UCSD-AML1 (cell line): ENCODE results near the gene GRIN3A.
"Not testable (repeated sequence)": the region's sequence is repeated elsewhere in the genome, so short reads cannot be mapped to it uniquely, and the experiment has no call there.

ENCODE experiments used
- DNase-seq: peaks from one replicate; lab custom pipeline; 2025; ENCODE audit not compliant: unreplicated experiment; lab: John Stamatoyannopoulos, UW

The GRIN3A gene

GRCh38 chr9:101585740-101586139 lies 152.7 kb downstream of the GRIN3A start:
- DNase-seq: no peak

DNA sequence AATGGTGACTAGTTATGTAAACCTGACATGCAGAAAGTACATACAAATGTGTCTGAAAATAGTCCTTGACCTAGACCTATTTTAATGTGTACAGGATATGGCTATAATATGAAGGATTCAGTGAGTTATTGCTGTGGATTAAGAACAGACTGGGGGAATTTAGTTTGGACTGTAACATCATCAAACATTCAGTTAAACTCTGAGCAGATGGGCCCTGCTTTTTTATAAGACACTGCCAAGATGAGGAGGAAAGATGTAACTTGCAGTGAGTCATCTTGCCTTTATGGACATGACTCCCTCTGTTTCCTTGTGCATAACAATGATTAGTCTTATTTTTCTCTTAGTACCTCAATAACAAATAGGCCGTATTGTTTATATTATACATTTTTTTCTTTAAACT lies 155.9 kb downstream of the GRIN3A start:
- no peak for DNase-seq

DNA sequence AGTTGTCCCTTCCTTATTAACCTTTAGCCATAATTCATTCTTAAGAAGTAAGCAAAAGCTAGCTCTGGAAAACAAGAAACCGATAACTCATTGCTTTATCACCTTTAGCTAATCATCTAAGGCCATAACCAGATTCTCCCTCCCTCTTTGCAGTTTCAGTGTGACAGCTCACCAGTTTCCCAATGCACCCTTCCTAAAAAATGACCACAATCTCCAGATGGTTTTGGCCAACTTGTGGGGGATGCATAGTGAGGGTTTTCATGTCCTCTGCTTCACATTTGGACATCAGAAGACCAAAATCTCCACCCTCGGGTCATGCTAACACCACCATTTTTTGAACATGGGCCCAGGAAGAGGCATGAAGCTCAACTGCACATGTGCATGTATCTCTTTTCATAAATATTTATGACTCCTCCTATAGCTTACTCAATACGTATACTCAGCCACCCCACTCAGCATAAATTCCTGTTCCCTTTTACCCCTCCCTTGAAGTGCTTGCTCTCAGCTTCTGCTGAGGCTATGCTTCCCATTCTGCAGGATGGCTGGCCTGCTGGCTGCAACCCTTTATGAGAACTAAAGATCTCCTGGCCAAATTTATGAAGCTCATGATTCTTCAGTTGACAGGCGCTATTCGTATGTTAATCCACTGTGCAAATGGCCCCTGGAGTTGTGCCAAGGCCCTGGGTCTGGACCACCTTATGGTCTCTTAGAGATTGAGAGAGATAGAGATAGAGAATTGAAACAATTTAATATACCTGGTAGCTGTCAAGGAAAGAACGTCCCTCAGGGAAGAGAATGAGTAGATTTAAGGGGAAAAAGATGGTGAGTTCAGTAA lies 158.5 kb downstream of the GRIN3A start:
- DNase-seq: no peak

GRCh38 chr9:101578378-101578777 lies 160.1 kb downstream of the GRIN3A start:
- no peak for DNase-seq

GRCh38 chr9:101574731-101575333 lies 163.6 kb downstream of the GRIN3A start:
- DNase-seq: no peak

DNA sequence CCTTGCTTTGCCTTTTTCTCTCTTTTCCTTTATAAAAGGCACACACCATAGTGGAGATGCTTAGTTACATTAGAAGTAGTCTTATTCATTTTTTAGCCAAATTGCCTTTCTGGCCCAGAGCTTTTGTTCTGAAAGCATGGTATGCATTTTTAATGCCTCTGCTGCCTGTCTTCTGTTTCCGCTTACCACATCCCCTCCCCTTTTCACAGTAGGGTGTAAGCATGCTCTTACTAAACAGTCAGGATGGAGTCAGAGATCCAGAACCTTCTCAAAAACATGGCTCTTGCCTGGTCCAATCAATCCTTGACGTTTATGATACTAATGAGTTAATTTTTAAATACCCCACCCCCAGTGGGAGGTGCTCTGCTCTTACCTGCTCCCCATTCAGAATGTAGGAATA lies 166.1 kb downstream of the GRIN3A start:
- no peak for DNase-seq

GRCh38 chr9:101571114-101571513 lies 167.3 kb downstream of the GRIN3A start:
- DNase-seq: no peak

DNA sequence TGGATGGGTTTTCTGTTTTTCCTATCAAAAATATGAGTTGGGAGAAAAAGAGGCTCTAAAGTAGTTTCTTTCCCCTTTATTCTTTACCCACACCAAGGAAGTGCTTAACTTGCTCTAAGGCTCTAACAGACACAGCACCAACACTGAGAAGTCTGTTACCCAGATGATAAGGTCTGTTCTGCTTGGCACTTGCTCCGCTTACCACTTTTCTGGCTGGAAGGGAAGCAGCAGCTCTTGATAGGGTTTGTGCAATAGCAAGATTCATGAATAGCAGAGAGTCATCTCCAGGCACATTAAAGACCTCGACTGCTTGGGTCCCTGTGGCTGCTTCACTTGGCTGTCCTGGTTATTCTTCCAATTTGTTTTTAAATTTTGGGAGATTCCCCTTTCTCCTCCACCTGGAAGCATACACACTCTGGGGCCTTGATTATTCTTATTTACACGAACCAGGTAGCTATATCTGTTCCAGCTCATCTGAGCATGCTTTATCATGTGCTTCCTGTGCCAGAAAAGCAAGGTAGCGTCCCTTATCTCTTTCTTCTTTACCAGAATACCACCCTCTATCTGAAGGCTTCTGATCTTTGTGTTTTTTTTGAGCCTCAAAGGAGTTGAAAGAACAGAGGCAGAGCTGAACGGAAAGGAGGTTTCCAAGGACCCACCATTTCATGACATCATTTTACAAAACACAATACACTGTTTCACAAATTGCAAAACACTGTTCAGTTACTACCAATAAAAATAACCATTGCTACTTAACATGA lies 168.5 kb downstream of the GRIN3A start:
- peak; percentile 8 for DNase-seq

- DNase-seq: no peak
These were observed 170.6 kb downstream of the GRIN3A start for GRCh38 chr9:101567725-101568350.

DNA sequence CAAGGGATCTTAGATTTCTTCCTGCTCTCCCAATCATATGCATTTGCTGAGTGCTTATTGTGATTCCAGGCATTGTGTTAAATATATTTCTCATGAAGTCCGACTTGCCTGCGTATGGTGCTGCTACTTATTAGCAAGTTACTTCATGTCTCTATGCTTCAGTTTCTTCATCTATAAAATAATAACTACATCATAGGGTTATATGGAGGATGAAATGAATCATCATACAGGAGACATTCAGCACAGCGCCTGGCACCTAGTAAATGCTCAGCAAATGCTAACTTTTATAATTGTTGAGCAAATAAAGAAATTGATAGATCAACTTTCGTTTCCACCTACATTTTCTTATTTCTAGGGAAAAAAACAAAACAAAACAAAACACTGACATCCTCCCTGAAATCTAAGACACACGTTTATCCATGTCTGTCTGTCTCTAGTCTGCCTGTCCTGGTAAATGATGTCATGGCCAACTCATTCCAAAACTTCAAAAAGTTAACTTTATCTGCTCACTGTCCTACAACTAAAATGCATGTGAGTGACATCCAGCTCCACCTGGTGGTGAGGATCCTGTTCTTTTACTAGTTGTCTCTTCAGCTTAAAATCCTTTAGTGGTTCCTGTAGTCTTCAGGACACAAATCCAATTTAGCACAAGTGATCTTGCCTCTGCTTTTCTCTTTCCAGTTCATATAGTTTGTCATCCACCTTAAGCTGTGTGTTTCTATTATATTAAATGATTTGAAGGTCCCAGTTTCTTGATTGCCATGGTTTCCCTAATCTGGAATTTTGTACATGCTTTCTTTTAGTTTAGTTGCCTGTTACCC lies 171.3 kb downstream of the GRIN3A start:
- DNase-seq: no peak

GRCh38 chr9:101564252-101564651 lies 174.2 kb downstream of the GRIN3A start:
- DNase-seq: no peak

DNA sequence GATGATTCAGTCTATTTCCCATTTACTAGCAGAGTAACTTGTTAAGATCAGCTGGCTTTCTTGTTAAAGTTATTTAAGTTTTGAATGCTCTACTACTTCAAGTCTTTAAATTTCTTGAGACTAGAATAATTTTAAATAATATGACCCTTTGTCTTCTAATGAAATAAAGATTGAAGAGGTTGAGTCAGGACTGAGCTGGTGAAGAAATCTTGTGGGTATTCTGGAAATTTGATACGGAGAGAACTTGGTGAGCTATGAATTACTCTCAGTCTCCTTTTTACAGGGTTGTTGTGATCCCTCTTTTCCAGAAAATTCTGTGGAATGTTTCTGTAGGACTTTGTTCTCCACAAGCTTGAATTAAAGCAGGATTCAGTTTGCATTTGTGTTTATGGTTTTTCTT lies 175.5 kb downstream of the GRIN3A start:
- no peak for DNase-seq

DNA sequence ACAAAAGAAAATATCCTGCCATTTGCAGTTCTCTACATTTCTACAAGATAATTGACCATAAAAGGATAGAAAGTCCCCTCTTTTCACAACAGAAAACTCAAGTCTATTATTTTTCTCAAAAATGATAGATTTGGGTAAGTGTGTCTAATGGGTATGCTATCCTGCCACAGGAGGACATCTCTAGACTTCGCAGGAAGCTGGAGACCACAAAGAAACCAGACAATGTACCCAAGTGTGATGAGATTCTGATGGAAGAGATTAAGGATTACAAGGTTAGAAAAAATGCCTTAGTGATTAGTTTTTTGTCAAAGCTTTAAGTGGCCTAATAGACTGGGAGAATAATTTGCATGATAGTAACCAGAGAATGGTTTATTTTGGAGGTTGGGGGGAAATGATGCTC lies 176.7 kb downstream of the GRIN3A start:
- DNase-seq: no peak

GRCh38 chr9:101549472-101550098 lies 188.9 kb downstream of the GRIN3A start:
- not testable (repeated sequence) for DNase-seq

- no peak for DNase-seq
These were observed 195.2 kb downstream of the GRIN3A start for GRCh38 chr9:101543098-101543735.

GRCh38 chr9:101540069-101540468 lies 198.4 kb downstream of the GRIN3A start:
- DNase-seq: no peak

GRCh38 chr9:101536938-101537337 lies 201.5 kb downstream of the GRIN3A start:
- peak; percentile 11 for DNase-seq

DNA sequence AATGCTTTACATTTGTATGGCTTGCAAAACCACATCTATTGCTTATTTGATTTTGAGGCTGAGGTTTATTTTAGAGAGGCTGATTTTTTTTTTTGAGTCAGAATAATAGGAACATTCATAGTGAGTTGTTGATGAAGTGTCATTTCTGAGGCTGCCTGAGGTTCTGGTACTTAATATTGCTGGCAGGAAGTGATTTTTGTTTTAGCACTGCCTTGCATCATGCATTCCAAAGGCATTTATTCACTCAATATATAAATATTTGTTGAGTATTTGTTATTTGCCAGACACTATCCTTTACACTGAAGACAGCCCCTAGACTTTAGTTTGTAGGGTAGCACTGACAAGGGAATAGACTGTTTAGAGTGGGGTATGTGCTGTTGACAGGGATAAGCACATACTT lies 202.1 kb downstream of the GRIN3A start:
- no peak for DNase-seq

GRCh38 chr9:101533334-101534204 lies 204.9 kb downstream of the GRIN3A start, which contains the start of gene RNF20:
Gene RNF20 (plus strand): TSS chr9:101533853. CDS start chr9:101535424, 1,571 bp downstream.
- DNase-seq: peak; percentile 98
